Stimulated activated CD8-positive, alpha-beta memory T cell treated with anti-CD3 and anti-CD28 coated beads, Interleukin-12 subunit alpha, Interleukin-12 subunit beta, amount 100 ng/mL, for 4 hours (primary cell): ENCODE data around the gene ZNF587.
"Not testable (repeated sequence)": the region's sequence is repeated elsewhere in the genome, so short reads cannot be mapped to it uniquely, and the experiment has no call there.

ENCODE experiments used
- DNase-seq: peaks from one replicate; pipeline ENCODE4 v3.0.0-alpha.2; 2020; ENCODE audit warnings: low read depth

Gene ZNF587

GRCh38 chr19:57887195-57887941 lies 37.7 kb downstream of the ZNF587 start:
- no peak for DNase-seq

GRCh38 chr19:57888107-57888559 lies 38.5 kb downstream of the ZNF587 start:
- DNase-seq, result no peak

GRCh38 chr19:57888560-57889231 lies 39.0 kb downstream of the ZNF587 start, which contains the start of gene ZNF814:
Gene ZNF814, minus strand, starts transcription at chr19:57889037. Its CDS starts 235 bp downstream, at chr19:57888802.
- peak; percentile 65 for DNase-seq

DNA sequence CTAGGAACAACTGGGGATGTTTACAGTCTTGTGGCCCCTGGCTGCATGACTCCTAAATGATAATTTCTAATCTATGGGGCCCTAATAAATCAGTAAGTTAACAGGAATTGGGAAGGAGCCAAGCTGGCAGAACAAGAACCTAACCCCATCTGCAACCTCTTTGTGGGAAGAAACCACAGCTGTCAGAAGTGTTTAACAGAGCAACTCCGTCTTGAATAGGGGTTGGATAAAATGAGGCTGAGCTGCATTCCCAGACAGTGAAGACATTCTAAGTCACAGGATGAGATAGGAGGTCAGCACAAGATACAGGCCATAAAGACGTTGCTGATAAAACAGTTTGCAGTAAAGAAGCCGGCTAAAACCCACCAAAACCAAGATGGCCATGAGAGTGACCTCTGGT lies 41.0 kb downstream of the ZNF587 start:
- DNase-seq, result not testable (repeated sequence)

DNA sequence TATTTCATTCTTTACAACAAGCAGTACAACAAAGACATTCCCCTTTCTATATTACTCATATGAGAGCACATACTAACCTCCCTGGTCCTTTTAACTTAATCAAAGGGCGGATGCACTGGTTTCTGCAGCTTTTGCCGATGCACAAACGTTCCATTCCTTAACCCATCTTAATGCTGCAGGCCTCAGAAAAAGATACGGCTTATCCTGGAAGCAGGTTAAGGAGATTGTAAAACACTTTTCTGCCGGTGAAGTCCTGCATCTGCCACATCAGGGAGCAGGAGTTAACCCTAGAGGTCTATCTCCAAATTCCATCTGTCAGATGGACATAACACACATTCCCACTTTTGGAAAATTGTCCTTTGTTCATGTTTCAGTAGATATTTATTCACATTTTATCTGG lies 50.7 kb downstream of the ZNF587 start:
- DNase-seq, result no peak

GRCh38 chr19:57903618-57904184 lies 54.0 kb downstream of the ZNF587 start:
- DNase-seq, result no peak

DNA sequence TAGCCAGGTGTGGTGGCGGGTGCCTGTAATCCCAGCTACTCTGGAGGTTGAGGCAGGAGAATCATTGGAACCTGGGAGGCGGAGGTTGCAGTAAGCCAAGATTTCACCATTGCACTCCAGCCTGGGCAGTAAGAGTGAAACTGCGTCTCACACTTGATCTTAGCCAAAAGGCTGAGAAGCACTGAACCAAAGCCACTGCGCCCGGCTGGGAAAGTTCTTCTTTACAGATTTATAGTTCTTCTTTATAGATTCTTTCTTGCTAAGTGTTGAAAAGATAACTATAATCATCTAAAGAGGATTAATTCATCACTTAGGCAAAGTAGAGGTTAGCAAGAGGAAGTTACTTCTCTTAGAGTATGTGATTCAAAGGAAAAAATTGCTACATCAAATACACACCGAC lies 55.6 kb downstream of the ZNF587 start:
- no peak for DNase-seq

GRCh38 chr19:57907394-57907793 lies 57.7 kb downstream of the ZNF587 start:
- no peak for DNase-seq

- no peak for DNase-seq
Measured at GRCh38 chr19:57914531-57914930, 64.9 kb downstream of the ZNF587 start.
